NCI-H2196 (cell line): ENCODE results near the gene SIGLEC8.

ENCODE experiments used
- DNase-seq: peaks from one replicate; lab custom pipeline; 2025; ENCODE audit not compliant: unreplicated experiment; lab: John Stamatoyannopoulos, UW

SIGLEC8 gene

GRCh38 chr19:51407511-51408131 lies 50.6 kb downstream of the SIGLEC8 start:
- no peak for DNase-seq

- no peak for DNase-seq
These were observed 56.1 kb downstream of the SIGLEC8 start for GRCh38 chr19:51402117-51402516.
